ENCODE data around the gene HOMER3. TPM values are rescaled to one million over a fixed set of nuclear protein-coding genes. Genes with fewer than 3 reads are reported as not detected.

Gene HOMER3
- total and polyA plus RNA-seq, 2 experiments from 2014 or later = 28.9 to 53.4 TPM

DNA sequence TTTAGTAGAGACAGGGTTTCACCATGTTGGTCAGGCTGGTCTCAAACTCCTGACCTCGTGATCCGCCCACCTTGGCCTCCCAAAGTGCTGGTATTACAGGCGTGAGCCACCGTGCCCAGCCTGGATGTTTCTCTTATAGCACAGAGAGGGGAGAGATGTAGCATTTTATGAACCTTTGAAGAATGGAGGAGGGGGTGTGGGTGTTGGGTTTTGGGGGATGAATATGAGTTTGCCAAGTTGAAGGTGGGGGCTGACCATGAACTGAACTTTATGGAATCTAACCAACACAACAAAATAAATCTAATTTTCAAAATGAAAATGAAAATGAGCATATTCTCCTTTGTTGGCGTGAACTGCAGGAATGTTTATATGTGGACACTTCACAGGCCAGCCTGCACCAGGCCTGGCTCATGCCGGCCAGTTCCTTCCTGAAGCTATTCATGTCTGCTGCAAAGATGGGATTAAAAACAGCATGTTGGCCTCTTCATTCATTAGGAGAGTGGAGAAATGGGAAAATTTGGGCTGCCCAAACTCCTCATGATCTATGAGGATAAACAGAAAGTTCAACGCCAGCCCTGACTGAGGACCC is 39.5 kb upstream of the HOMER3 start:
- no peaks in the 10 kb centered on the region for H3K9me3 ChIP-seq (ENCODE audit: low read depth)
- H4K20me1 ChIP-seq (ENCODE audit: insufficient read depth, poor library complexity, severe bottlenecking) = no peaks in the 10 kb centered on the region
- H3K4me3 ChIP-seq = no peak overlapping the region
- no peak for DNase-seq (ENCODE audit: low spot score)
- no peak overlapping the region for H3K4me2 ChIP-seq
- no peaks in the 10 kb centered on the region for H3K79me2 ChIP-seq
- H3K9me2 ChIP-seq (replicated peaks; ENCODE audit: insufficient read depth) = no peaks in the 10 kb centered on the region
- no peak overlapping the region for H2AFZ ChIP-seq
- WGBS (ENCODE audit: low lambda C conversion rate, missing lambda C conversion rate) = 89% methylated on average over 7 of the region's 7 CpGs
- H3K36me3 ChIP-seq (replicated peaks; ENCODE audit: insufficient read depth, low read depth) = no peaks in the 10 kb centered on the region
- TF ChIP-seq EZH2 (IDR thresholded peaks at IDR 0.05; ENCODE audit: borderline replicate concordance) = no peak
- no peak for TF ChIP-seq EZH2phosphoT487 (IDR thresholded peaks at IDR 0.05; ENCODE audit: low read depth, severe bottlenecking, unreplicated experiment)
- TF ChIP-seq, protein P1, sequence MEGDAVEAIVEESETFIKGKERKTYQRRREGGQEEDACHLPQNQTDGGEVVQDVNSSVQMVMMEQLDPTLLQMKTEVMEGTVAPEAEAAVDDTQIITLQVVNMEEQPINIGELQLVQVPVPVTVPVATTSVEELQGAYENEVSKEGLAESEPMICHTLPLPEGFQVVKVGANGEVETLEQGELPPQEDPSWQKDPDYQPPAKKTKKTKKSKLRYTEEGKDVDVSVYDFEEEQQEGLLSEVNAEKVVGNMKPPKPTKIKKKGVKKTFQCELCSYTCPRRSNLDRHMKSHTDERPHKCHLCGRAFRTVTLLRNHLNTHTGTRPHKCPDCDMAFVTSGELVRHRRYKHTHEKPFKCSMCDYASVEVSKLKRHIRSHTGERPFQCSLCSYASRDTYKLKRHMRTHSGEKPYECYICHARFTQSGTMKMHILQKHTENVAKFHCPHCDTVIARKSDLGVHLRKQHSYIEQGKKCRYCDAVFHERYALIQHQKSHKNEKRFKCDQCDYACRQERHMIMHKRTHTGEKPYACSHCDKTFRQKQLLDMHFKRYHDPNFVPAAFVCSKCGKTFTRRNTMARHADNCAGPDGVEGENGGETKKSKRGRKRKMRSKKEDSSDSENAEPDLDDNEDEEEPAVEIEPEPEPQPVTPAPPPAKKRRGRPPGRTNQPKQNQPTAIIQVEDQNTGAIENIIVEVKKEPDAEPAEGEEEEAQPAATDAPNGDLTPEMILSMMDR (IDR thresholded peaks at IDR 0.05; ENCODE audit: poor library complexity) = no peak
- H3K4me1 ChIP-seq (ENCODE audit: insufficient read depth) = no peaks in the 10 kb centered on the region
- no peak overlapping the region for H3K27ac ChIP-seq
- H3K27me3 ChIP-seq = no peaks in the 10 kb centered on the region

DNA sequence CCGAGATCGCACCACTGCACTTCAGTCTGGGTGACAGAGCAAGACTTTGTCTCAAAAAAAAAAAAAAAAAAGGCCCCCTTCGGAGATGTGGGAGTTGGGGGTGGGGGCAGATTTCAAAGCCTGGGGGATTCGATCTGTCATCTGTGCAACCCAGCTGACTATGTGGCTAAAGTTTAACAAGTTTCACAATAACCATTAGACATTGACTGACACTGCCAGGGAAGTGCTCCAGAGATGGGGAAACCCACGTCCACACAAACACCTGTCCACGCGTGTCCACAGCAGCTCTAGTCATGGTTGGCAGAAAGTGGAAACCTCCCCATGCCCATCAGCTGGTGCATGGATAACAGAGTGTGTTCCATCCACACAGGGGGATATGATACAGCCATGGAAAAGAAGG is 37.6 kb upstream of the HOMER3 start:
- Histone ChIP-seq H3K4me3 (no peak overlapping the region), H3K9me3 (ENCODE audit: low read depth) (no peaks in the 10 kb centered on the region), H3K79me2 (no peaks in the 10 kb centered on the region), H2AFZ (no peak overlapping the region), H3K4me1 (ENCODE audit: insufficient read depth) (no peaks in the 10 kb centered on the region), H3K27me3 (no peaks in the 10 kb centered on the region), H3K36me3 (replicated peaks; ENCODE audit: insufficient read depth, low read depth) (no peaks in the 10 kb centered on the region), H3K9me2 (replicated peaks; ENCODE audit: insufficient read depth) (no peaks in the 10 kb centered on the region), H4K20me1 (ENCODE audit: insufficient read depth, poor library complexity, severe bottlenecking) (no peaks in the 10 kb centered on the region), H3K4me2 (no peak overlapping the region), H3K27ac (no peak overlapping the region)
- DNase-seq (ENCODE audit: low spot score) = no peak
- WGBS (ENCODE audit: low lambda C conversion rate, missing lambda C conversion rate) = 83% methylated on average over 7 of the region's 7 CpGs
- TF ChIP-seq EZH2 (IDR thresholded peaks at IDR 0.05; ENCODE audit: borderline replicate concordance) (no peak), EZH2phosphoT487 (IDR thresholded peaks at IDR 0.05; ENCODE audit: low read depth, severe bottlenecking, unreplicated experiment) (no peak)
- TF ChIP-seq, protein P1 (IDR thresholded peaks at IDR 0.05; ENCODE audit: poor library complexity) = no peak

DNA sequence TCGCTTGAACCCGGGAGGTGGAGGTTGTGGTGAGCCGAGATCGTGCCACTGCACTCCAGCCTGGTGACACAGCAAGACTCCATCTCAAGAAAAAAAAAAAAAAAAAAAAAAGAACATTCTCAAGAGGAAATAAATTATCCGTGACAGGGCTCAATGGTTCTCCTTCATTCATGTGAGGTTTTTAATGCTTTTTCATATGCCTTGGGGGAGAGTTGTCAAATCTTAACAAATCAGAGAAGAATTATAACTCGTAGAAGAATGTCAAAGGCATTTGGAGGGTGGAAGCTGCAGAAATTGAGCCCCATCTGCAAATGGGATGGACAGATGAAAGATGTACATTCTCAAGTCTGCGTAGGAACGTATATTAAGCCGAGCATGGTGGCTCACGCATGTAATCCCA is 34.9 kb upstream of the HOMER3 start:
- no peak for TF ChIP-seq EZH2phosphoT487 (IDR thresholded peaks at IDR 0.05; ENCODE audit: low read depth, severe bottlenecking, unreplicated experiment)
- H3K4me1 ChIP-seq (ENCODE audit: insufficient read depth) = no peaks in the 10 kb centered on the region
- no peaks in the 10 kb centered on the region for H3K9me3 ChIP-seq (ENCODE audit: low read depth)
- H3K36me3 ChIP-seq (replicated peaks; ENCODE audit: insufficient read depth, low read depth) = no peaks in the 10 kb centered on the region
- no peak for DNase-seq (ENCODE audit: low spot score)
- no peak overlapping the region for H2AFZ ChIP-seq
- H3K79me2 ChIP-seq = no peaks in the 10 kb centered on the region
- no peak overlapping the region for H3K4me2 ChIP-seq
- no peak overlapping the region for H3K4me3 ChIP-seq
- no peak overlapping the region for H3K27ac ChIP-seq
- no peaks in the 10 kb centered on the region for H3K9me2 ChIP-seq (replicated peaks; ENCODE audit: insufficient read depth)
- H3K27me3 ChIP-seq = no peaks in the 10 kb centered on the region
- WGBS (ENCODE audit: low lambda C conversion rate, missing lambda C conversion rate) = 89% methylated on average over 9 of the region's 10 CpGs
- no peaks in the 10 kb centered on the region for H4K20me1 ChIP-seq (ENCODE audit: insufficient read depth, poor library complexity, severe bottlenecking)

DNA sequence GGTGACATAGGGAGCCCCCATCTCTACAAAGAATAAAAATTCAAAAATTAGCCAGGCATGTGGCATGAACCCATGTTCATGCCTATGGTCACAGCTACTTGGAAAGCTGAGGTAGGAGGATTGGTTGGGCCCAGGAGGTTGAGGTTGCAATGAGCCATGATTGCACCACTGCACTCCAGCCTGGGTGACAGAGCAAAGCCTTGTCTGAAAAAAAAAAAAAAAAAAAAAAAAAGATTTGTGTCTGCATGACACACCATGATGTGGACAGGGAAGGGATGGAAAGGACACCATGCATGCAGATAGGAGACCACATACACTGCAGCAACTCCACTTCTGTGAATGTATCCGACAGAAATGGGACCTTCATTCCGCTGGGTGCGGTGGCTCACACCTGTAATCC is 34.0 kb upstream of the HOMER3 start:
- H3K79me2 ChIP-seq = no peaks in the 10 kb centered on the region
- H3K4me2 ChIP-seq = no peak overlapping the region

More for the DNA sequence above, 34.0 kb upstream of the HOMER3 start:
- Histone ChIP-seq H2AFZ (no peak overlapping the region), H3K36me3 (replicated peaks; ENCODE audit: insufficient read depth, low read depth) (no peaks in the 10 kb centered on the region), H4K20me1 (ENCODE audit: insufficient read depth, poor library complexity, severe bottlenecking) (no peaks in the 10 kb centered on the region), H3K4me3 (no peak overlapping the region), H3K4me1 (ENCODE audit: insufficient read depth) (no peaks in the 10 kb centered on the region), H3K9me3 (ENCODE audit: low read depth) (no peaks in the 10 kb centered on the region), H3K27ac (no peak overlapping the region), H3K9me2 (replicated peaks; ENCODE audit: insufficient read depth) (no peaks in the 10 kb centered on the region), H3K27me3 (no peaks in the 10 kb centered on the region)
- no peak for TF ChIP-seq EZH2 (IDR thresholded peaks at IDR 0.05; ENCODE audit: borderline replicate concordance)
- TF ChIP-seq, protein P1 (IDR thresholded peaks at IDR 0.05; ENCODE audit: poor library complexity) = no peak
- TF ChIP-seq EZH2phosphoT487 (IDR thresholded peaks at IDR 0.05; ENCODE audit: low read depth, severe bottlenecking, unreplicated experiment) = no peak
- DNase-seq (ENCODE audit: low spot score) = no peak
- 97% methylated on average over 3 of the region's 3 CpGs for WGBS (ENCODE audit: low lambda C conversion rate, missing lambda C conversion rate)

All from hepatocyte (in vitro differentiated cells).